ENCODE results near the gene OPN3. TPM values are rescaled to one million over a fixed set of nuclear protein-coding genes. Genes with fewer than 3 reads are reported as not detected.

OPN3 gene
- polyA plus RNA-seq, 3 donors from 2014 or later: 13.5 to 20.8 (median 14.1) TPM

Other genes starting within 250 kb of the OPN3 start
- 10 to 100 TPM; 27.8 to 33.4 (median 28.5) TPM for gene FH, start 120.6 kb downstream of the OPN3 start, polyA plus RNA-seq
- not detected for gene KMO, start 108.0 kb downstream of the OPN3 start, polyA plus RNA-seq
- gene CHML, start within 50 bp of the OPN3 start, polyA plus RNA-seq: 1 to 10 TPM; 2.0 to 5.8 (median 3.2) TPM
- not detected for gene WDR64, start 11.9 kb upstream of the OPN3 start, polyA plus RNA-seq
- under 1 TPM in 2 of 3 donors, not detected in 1; 0.49 to 0.63 TPM for gene EXO1, start 207.8 kb upstream of the OPN3 start, polyA plus RNA-seq

Measured in immature natural killer cell (primary cell).